Measurements from ENCODE around the gene SCARF1.
"Not testable (repeated sequence)": the region's sequence is repeated elsewhere in the genome, so short reads cannot be mapped to it uniquely, and the experiment has no call there.

Gene SCARF1

GRCh38 chr17:1683459-1683858 lies 37.9 kb upstream of the SCARF1 start:
- in situ Hi-C loops (cut with HindIII; ENCODE audit: low sequenced_read_pairs), result no loop called here
- peak overlapping the region; percentile 87 for H3K4me3 ChIP-seq (ENCODE audit: low read depth, low read length)
- TF ChIP-seq, protein P1, sequence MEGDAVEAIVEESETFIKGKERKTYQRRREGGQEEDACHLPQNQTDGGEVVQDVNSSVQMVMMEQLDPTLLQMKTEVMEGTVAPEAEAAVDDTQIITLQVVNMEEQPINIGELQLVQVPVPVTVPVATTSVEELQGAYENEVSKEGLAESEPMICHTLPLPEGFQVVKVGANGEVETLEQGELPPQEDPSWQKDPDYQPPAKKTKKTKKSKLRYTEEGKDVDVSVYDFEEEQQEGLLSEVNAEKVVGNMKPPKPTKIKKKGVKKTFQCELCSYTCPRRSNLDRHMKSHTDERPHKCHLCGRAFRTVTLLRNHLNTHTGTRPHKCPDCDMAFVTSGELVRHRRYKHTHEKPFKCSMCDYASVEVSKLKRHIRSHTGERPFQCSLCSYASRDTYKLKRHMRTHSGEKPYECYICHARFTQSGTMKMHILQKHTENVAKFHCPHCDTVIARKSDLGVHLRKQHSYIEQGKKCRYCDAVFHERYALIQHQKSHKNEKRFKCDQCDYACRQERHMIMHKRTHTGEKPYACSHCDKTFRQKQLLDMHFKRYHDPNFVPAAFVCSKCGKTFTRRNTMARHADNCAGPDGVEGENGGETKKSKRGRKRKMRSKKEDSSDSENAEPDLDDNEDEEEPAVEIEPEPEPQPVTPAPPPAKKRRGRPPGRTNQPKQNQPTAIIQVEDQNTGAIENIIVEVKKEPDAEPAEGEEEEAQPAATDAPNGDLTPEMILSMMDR (IDR thresholded peaks at IDR 0.05; ENCODE audit: low read depth, low read length, missing control alignments), result no peak
- DNase-seq (ENCODE audit: low read depth), result no peak

DNA sequence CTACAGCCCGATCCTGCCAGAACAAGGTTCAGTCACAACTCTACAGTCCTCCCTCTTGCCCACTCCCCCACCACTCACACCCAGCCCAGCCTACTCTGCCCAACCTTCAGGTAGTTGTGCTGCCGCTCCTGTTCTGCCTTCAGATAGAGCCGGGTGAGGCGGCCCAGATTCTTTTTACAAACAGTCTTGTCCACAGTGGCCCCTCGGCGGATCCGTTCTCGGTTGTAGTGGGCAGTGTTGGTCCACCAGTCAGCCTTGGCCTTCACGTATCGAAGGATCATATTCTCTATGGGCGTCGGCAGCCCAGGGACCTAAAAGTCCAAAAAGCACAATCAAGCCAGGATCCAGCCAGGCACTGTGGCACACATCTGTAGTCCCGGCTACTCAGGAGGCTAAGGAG lies 30.9 kb upstream of the SCARF1 start:
- no peak overlapping the region for H3K4me3 ChIP-seq (ENCODE audit: low read depth, low read length)
- TF ChIP-seq, protein P1 (IDR thresholded peaks at IDR 0.05; ENCODE audit: low read depth, low read length, missing control alignments), result no peak
- in situ Hi-C loops (cut with HindIII; ENCODE audit: low sequenced_read_pairs), result no loop called here
- DNase-seq (ENCODE audit: low read depth), result no peak

DNA sequence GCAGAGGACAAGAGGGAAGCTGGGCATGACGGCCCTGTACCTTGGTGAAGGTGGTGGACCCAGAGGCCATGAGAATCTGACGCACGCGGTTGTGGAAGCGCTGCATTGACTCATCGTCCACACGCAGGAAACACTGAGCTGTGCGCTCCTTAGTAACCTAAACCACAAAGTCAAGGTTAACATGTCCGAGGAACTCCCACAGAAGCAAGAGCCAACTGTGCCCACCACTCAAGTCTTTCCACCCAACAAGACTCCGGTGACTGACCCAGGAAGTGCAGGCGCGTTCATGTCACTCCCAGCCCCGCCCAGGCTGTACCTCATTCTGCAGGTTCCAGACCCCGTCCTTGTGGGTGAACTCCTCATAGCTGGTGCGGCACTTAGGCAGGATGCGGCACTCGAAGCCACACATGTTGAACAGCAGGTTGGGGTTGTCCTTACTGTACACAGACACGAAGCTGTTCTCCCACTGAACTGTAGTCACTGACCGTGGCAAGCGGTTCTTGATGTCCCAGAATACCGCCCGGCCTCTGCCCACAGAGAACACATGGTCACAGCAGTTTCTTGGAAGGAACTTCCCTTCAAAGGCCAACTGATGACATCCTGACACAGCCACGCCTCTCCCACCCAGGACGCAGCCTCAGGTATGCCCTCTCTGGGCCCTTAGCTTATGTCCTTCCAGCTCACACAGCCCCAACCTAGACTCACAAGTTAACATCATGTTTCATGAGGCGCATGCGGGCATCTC lies 27.7 kb upstream of the SCARF1 start:
- TF ChIP-seq, protein P1 (IDR thresholded peaks at IDR 0.05; ENCODE audit: low read depth, low read length, missing control alignments), result no peak
- DNase-seq (ENCODE audit: low read depth), result no peak
- in situ Hi-C loops (cut with HindIII; ENCODE audit: low sequenced_read_pairs), result no loop called here
- no peak overlapping the region for H3K4me3 ChIP-seq (ENCODE audit: low read depth, low read length)

GRCh38 chr17:1663934-1664333 lies 18.4 kb upstream of the SCARF1 start:
- H3K4me3 ChIP-seq (ENCODE audit: low read depth, low read length); DNase-seq (ENCODE audit: low read depth); in situ Hi-C loops (cut with HindIII; ENCODE audit: low sequenced_read_pairs): not testable (repeated sequence)

DNA sequence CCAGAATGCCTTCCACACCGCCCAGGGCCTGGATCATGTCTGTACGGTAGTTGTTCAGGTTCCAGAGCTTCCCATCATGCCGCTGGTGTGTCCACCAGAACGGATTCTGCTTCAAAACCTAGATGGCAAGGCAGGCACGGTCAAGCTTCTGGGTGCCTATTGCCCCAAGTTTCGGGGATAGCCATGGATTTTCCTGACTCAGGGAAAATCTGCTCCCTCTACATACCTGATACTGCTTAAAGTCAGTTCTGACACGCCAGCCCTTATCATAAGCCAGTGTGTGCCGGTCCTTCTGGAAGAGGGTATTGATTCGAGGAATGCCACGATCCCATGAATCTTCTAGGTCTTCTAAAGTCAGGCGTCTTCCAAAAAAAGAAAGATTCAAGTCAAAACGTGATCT lies 15.5 kb upstream of the SCARF1 start:
- no peak for DNase-seq (ENCODE audit: low read depth)
- TF ChIP-seq, protein P1 (IDR thresholded peaks at IDR 0.05; ENCODE audit: low read depth, low read length, missing control alignments), result no peak
- in situ Hi-C loops (cut with HindIII; ENCODE audit: low sequenced_read_pairs), result no loop called here
- H3K4me3 ChIP-seq (ENCODE audit: low read depth, low read length), result no peak overlapping the region

DNA sequence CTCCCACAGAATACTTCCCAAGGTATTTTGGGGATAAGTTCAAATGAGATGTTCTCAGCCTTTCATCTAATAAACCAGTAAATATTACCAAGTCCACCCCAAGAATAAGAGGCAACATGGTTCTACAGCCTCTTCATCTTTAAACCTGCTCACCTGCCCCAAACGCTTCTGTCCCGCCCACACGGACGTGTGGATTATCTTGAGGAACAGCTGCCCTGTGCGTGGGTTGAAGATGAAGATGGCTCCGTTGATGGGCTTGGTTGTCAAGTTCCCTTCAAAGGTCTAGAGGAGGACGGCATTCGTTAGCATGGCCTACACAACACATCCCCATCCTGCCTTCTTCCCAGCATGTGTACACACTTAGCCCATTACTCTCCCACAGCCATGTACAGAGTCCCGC lies 12.6 kb upstream of the SCARF1 start:
- in situ Hi-C loops (cut with HindIII; ENCODE audit: low sequenced_read_pairs), result loop anchor here (10.0 kb wide), 1 partner anchor 127 kb away; no protein-coding TSS in a partner anchor
- TF ChIP-seq, protein P1 (IDR thresholded peaks at IDR 0.05; ENCODE audit: low read depth, low read length, missing control alignments), result no peak
- no peak overlapping the region for H3K4me3 ChIP-seq (ENCODE audit: low read depth, low read length)
- no peak for DNase-seq (ENCODE audit: low read depth)

DNA sequence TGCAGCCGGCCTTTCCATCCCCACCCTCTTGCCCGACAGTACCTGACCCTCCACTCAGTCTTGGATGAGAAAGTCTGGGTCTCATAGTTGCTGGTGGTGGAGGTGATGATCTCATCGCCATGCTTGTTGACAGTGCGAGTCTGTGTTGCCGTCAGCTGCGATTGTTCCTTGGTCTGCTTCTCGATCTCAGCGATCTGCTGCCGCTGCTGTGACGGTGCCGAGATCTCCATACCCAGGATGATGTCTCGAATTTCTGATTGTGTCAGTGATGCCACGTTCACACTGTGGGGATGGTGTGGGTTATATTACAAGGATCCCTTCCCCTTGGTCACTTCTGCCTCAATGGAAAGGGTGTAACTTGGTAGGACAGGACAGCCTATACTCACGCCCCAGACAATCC lies 8.2 kb upstream of the SCARF1 start:
- TF ChIP-seq, protein P1 (IDR thresholded peaks at IDR 0.05; ENCODE audit: low read depth, low read length, missing control alignments), result no peak
- in situ Hi-C loops (cut with HindIII; ENCODE audit: low sequenced_read_pairs), result loop anchor here (10.0 kb wide), 1 partner anchor 131 kb away; no protein-coding TSS in a partner anchor
- no peak for DNase-seq (ENCODE audit: low read depth)

DNA sequence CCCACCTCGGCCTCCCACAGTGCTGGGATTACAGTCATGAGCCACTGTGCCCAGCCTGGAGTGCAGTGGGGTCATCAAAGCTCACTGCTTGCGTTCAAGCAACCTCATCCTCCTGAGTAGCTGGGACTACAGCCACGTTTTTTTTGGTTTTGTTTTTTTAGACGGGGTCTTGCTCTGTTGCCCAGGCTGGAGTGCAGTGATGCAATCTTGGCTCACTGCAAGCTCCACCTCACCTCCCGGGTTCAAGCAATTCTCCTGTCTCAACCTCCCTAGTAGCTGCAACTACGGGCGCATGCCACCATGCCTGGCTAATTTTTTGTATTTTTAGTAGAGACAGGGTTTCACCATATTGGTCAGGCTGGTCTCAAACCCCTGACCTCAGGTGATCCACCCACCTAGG lies 7.3 kb upstream of the SCARF1 start:
- DNase-seq (ENCODE audit: low read depth); H3K4me3 ChIP-seq (ENCODE audit: low read depth, low read length): not testable (repeated sequence)
- in situ Hi-C loops (cut with HindIII; ENCODE audit: low sequenced_read_pairs), result loop anchor here (10.0 kb wide), 1 partner anchor 132 kb away; no protein-coding TSS in a partner anchor

More for the DNA sequence above, 8.2 kb upstream of the SCARF1 start:
- no peak overlapping the region for H3K4me3 ChIP-seq (ENCODE audit: low read depth, low read length)
